Psoas muscle (tissue), 8 donors: ENCODE results near the gene NPIPA5. TPM values are rescaled to one million over a fixed set of nuclear protein-coding genes. Genes with fewer than 3 reads are reported as not detected.
"Not testable (repeated sequence)": the region's sequence is repeated elsewhere in the genome, so short reads cannot be mapped to it uniquely, and the experiment has no call there.

Source experiments
- ATAC-seq, 4 donors: fragments of 200-7000 bp; cut with Tn5 transposase; one replicate each; pipeline ENCODE4 v1.9.1; 2020; ENCODE audit warnings: moderate library complexity in 3 of 4, mild to moderate bottlenecking in 2 of 4
- DNase-seq, 2 donors: peaks; one replicate each; pipeline ENCODE4 v3.0.0-alpha.2; 2020
- H3K27ac ChIP-seq: fragments of 200-600 bp; one replicate; pipeline ENCODE4 v1.8.0; 2022
- H3K27me3 ChIP-seq, 3 donors: fragments of 200-600 bp in 1 of 3; one replicate each; pipeline versions ENCODE4 v1.6.1 to v1.8.0; 2013 to 2022; ENCODE audit warnings: low read length in 2 of 3, mild to moderate bottlenecking in 2 of 3, moderate library complexity in 1 of 3; ENCODE audit not compliant: insufficient read depth in 3 of 3
- H3K36me3 ChIP-seq, 2 donors: fragments of 200-600 bp in 1 of 2; one replicate each; pipeline versions ENCODE4 v1.6.1 to v1.8.0; 2013 to 2022; ENCODE audit warnings: low read depth in 1 of 2, mild to moderate bottlenecking in 1 of 2, moderate library complexity in 1 of 2; ENCODE audit not compliant: insufficient read depth in 1 of 2
- H3K4me1 ChIP-seq: fragments of 200-600 bp; one replicate; pipeline ENCODE4 v1.8.0; 2022
- H3K4me3 ChIP-seq: fragments of 200-600 bp; one replicate; pipeline ENCODE4 v1.8.0; 2022; ENCODE audit warnings: mild to moderate bottlenecking
- H3K9me3 ChIP-seq: fragments of 200-600 bp; one replicate; pipeline ENCODE4 v1.8.0; 2022
- WGBS, 3 donors: extraction: QIAGEN DNeasy Blood & Tissue Kit; methylation state at CpG; one replicate each; pipeline versions ENCODE4 v1.1.6 to v1.1.7; 2013; 5-methylcytosine and 5-hydroxymethylcytosine counted together
- intact Hi-C, 2 donors: fragments of 100-400 bp; cut with DNase I; formaldehyde crosslinking; loops; one replicate each; pipeline versions ENCODE4 v1.11.0 to v1.14.2; 2022
- polyA plus RNA-seq, 3 donors: library from polyadenylated mRNA; stranded (reverse); fragments of 200-250 nt; gene quantifications; one replicate each; pipeline ENCODE4 v1.2.3, GENCODE V29; 2013
- total RNA-seq, 4 donors: library from RNA; stranded (reverse); fragmentation: NEBNext Ultra II Directional in 2 of 4; extraction: Animal tissue kit (Norgen Biotek cat#: 25700) in 2 of 4; gene quantifications; one replicate each; pipeline versions ENCODE4 v1.2.1 to v1.2.4, GENCODE V29; 2021 to 2023
- donor health status: healthy with polysubstance abuse.
- donor health status: DM: no; HTN: no; CAD: no; lungs with moderate emphysema.
- donor health status: Bipolar disorder and iron deficiency.
- donor health status: healthy.
- donor health status: DM: yes; HTN: yes; CAD: no.
- donor health status: DM: no; HTN: no; CAD: no.
- donor health status: DM: no; HTN: no; CAD: no.
- donor health status: DM: yes; HTN: yes; CAD: no.

NPIPA5 gene
- total and polyA plus RNA-seq, 7 donors, result 1.5 to 22.1 (median 11.4) TPM

DNA sequence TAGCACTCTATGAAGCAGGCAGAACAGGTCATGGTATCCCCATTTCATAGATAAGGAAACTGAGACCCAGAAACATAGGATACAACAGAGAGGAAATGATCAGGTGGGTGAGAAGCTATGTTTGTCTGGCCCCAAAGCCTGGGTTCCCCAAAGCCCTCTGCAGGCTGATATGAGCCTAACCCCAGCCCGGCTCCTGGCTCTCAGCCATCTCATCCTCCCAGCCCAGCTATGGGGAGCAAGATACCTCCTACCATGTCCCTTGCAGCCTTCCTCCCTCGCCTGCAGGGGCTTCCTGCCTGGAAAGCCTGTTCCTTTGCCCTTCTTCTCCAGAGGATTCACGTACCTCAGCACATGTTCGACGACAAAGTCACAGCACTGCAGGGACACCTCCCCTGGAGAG is 26.3 kb downstream of the NPIPA5 start:
- H3K9me3 ChIP-seq, H3K27me3 ChIP-seq, H3K36me3 ChIP-seq, intact Hi-C loops, DNase-seq, H3K4me1 ChIP-seq, H3K27ac ChIP-seq, H3K4me3 ChIP-seq: not testable (repeated sequence)
- no CpG with 5 or more reads among the region's 5 CpGs for WGBS, 3 donors
- ATAC-seq, result peak in 1 of 4 donors; percentile 17

DNA sequence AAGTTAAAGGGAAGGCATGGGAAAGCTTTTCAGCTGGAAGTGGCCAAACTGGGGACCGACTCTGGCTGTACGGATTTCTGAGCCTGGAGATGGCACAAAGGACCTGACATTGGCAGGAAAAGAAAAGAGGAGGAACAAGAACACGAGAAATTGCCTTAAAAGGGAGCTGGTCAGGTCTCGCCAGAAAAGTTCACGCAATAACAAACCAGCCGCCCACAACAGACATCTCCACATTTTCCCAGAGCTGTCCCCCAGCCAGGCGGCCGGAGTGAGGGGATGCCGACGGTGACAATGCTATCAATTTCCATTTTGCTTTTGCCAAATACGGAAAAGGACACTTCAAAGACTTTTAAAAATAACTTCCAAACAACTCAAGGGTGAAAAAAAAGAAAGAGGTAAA is 26.8 kb downstream of the NPIPA5 start:
- ATAC-seq, H3K36me3 ChIP-seq, intact Hi-C loops, H3K9me3 ChIP-seq, H3K27me3 ChIP-seq, H3K4me1 ChIP-seq, H3K27ac ChIP-seq, H3K4me3 ChIP-seq: not testable (repeated sequence)
- peak in 1 of 2 donors; percentile 10 for DNase-seq
- no CpG with 5 or more reads among the region's 11 CpGs for WGBS, 3 donors

DNA sequence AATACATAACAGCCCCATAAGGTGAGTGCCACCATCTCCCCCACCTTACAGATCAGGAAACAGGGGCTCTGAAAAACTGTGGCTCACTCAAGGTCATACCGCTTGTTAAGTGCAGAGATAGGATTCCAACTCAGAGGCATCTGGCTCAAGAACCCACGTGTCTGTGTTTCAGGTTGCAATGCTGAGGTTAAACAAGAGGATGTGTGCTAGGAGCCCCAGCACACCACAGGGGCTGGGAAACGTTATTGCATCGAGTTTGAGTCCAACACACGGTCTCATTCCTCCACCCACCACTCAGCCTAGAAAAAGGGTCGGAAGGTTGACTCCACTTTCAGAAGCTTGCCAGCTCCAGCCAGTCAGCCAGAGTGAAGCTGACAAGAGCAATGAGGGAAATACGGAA is 29.4 kb downstream of the NPIPA5 start:
- WGBS, 3 donors, result no CpG with 5 or more reads among the region's 7 CpGs
- intact Hi-C loops, H3K27ac ChIP-seq, H3K36me3 ChIP-seq, H3K4me3 ChIP-seq, H3K9me3 ChIP-seq, DNase-seq, H3K27me3 ChIP-seq, H3K4me1 ChIP-seq: not testable (repeated sequence)
- peak in 1 of 4 donors; percentile 24 for ATAC-seq

DNA sequence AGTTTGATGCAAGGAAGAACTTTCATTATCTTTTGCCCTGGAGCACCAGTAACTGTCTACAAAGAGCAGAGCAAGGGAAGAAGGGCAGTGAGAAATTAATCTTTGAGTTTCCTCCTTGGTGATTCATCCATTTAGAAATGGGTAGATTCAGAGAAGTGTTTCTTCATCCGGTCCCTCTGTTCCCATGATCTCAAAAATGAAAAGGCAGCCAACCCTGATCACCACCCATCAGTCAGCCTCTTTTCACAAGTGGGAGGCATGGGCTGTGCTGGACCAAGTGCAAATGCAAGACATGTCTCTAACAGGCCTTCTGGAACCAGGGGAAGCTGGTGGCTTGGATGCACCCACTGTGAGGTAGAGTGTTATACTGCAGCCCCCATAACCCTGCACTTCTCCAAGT is 35.8 kb downstream of the NPIPA5 start:
- WGBS, 3 donors, result no CpG with 5 or more reads among the region's 1 CpG
- ATAC-seq, intact Hi-C loops: not testable (repeated sequence)

GRCh38 chr16:15338986-15339385 is 39.1 kb downstream of the NPIPA5 start:
- intact Hi-C loops, H3K4me1 ChIP-seq, H3K9me3 ChIP-seq, H3K27me3 ChIP-seq, H3K36me3 ChIP-seq, H3K27ac ChIP-seq, H3K4me3 ChIP-seq, DNase-seq: not testable (repeated sequence)
- no CpG with 5 or more reads among the region's 5 CpGs for WGBS, 3 donors
- peak; percentile 69 to 83 (median 83) for ATAC-seq

More for the DNA sequence above, 35.8 kb downstream of the NPIPA5 start:
- not testable (repeated sequence) for H3K27ac ChIP-seq, H3K27me3 ChIP-seq, H3K36me3 ChIP-seq, H3K4me1 ChIP-seq, H3K4me3 ChIP-seq, H3K9me3 ChIP-seq, DNase-seq

- H3K36me3 ChIP-seq, DNase-seq, H3K27me3 ChIP-seq, H3K9me3 ChIP-seq, ATAC-seq, H3K27ac ChIP-seq, H3K4me1 ChIP-seq, intact Hi-C loops, H3K4me3 ChIP-seq: not testable (repeated sequence)
- WGBS, 3 donors, result 20 to 61% (median 29%) methylated on average over 1 to 2 of the region's 7 CpGs
These were observed 40.0 kb downstream of the NPIPA5 start for GRCh38 chr16:15337974-15338605.

DNA sequence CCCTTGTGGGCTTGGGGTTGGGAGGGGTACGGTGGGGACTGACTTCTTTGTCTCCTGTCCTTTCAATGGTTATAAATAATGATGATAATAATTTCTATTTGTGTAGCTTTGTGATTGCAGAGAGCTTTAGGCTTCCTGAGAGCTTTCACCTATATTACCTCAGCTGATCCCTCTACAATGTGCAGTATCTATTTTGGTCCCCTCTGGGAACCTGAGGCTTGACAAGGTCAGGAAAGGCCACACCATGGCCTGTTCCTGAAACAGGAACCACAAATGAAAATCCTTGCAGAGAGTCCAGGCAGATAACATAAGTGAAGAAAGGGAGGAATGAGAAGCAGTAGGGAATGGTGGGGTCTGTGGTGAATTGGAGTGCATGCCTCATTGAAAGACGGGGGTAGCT is 42.5 kb downstream of the NPIPA5 start:
- H3K27ac ChIP-seq, H3K36me3 ChIP-seq, H3K27me3 ChIP-seq, H3K4me1 ChIP-seq, H3K9me3 ChIP-seq, intact Hi-C loops, DNase-seq, H3K4me3 ChIP-seq: not testable (repeated sequence)
- peak; percentile 55 to 72 (median 66) for ATAC-seq
- WGBS, 3 donors, result no CpG with 5 or more reads among the region's 2 CpGs

DNA sequence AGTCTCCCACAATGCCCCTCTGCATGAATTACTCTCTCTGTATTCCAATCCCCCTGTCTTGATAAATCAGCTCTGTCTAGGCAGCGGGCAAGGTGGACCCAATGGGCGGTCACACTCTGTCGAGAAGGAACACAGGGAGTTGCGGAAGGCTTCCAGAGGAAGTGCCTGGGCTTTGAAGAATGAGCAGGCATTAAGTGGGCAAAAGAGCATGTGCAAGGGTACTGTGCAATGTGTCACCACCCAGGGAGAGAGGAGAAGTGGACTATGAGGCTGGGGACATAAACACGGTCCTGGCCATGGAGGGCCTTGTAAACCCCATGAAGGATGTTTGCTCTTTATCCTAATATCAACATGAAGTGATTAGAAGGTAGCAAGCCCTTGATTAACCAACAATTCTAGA is 44.1 kb downstream of the NPIPA5 start:
- H3K9me3 ChIP-seq, H3K36me3 ChIP-seq, ATAC-seq, H3K4me1 ChIP-seq, intact Hi-C loops, DNase-seq, H3K27me3 ChIP-seq, H3K4me3 ChIP-seq, H3K27ac ChIP-seq: not testable (repeated sequence)
- WGBS, 3 donors, result 88 to 92% methylated on average over 2 of the region's 5 CpGs; no CpG with 5 or more reads in 1 of the 3 donors

DNA sequence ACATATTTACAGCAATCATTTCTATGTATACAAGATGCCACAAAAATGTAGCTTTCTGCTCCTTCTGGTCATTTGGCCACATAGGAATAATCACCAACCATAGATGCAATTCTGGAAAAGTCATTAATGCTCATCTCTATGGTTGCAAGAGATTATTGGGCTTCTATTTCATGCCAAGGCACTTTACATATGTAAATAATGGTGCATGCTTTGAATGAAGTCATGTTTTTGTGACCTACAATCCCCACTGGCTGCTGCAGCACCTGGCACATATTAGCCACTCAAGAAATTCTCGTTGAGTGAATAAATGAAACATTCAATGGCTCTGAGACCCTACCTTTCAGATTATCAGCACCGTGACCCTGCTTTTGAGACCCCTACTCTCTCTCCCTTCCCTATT is 47.1 kb downstream of the NPIPA5 start:
- ATAC-seq, H3K27ac ChIP-seq, H3K4me3 ChIP-seq, H3K9me3 ChIP-seq, intact Hi-C loops, DNase-seq, H3K36me3 ChIP-seq, H3K27me3 ChIP-seq, H3K4me1 ChIP-seq: not testable (repeated sequence)
- WGBS, 3 donors, result no CpG with 5 or more reads among the region's 2 CpGs

GRCh38 chr16:15324954-15325353 is 53.1 kb downstream of the NPIPA5 start:
- H3K4me1 ChIP-seq, H3K4me3 ChIP-seq, H3K36me3 ChIP-seq, H3K9me3 ChIP-seq, H3K27ac ChIP-seq, intact Hi-C loops, DNase-seq, ATAC-seq, H3K27me3 ChIP-seq: not testable (repeated sequence)
- 69 to 86% (median 80%) methylated on average over 2 of the region's 4 CpGs for WGBS, 3 donors

DNA sequence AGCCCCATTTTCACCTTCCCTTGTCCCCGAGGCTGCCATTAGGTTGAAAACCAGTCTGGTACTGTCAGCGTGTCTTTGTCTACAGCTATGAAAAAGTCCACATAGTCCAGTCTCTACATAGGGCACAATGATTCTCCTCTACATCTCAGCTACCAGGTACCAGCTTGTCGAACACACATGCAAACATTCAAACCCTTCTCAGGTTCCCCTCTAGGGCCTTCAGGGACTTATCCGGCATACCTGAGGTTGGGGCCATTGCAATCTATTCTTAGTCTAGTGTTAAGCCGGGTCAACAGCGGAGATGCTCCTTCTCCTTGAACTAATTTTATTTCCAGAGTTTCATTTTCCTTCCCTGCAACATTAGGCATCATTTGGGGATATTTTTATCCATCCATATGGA is 54.7 kb downstream of the NPIPA5 start:
- 28 to 33% methylated on average over 1 to 2 of the region's 6 CpGs; no CpG with 5 or more reads in 1 of the 3 donors for WGBS, 3 donors
- H3K9me3 ChIP-seq, intact Hi-C loops, H3K27me3 ChIP-seq, H3K27ac ChIP-seq, H3K36me3 ChIP-seq, DNase-seq, H3K4me3 ChIP-seq, H3K4me1 ChIP-seq: not testable (repeated sequence)
- ATAC-seq, result peak in 2 of 4 donors; percentile 48 to 69

DNA sequence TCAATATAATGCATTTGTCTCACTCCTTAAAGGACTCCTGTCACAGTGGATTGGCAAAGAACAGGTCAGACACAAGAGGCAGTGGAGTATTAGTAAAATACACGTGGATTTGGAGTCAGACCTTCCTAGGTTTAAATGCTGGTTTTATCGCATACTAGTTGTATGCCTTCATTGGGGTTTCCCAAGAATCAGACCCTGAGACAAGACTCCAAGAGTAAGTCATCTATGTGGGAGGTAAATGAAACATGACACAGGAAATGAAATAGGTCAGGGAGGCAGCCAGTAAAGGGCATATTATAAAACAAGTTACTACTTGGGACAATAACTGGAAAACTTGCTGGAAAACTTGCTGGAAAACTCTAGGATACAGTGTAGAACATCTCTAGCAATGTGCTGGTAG is 56.9 kb downstream of the NPIPA5 start:
- H3K9me3 ChIP-seq, H3K4me1 ChIP-seq, H3K27me3 ChIP-seq, intact Hi-C loops, H3K4me3 ChIP-seq, DNase-seq, H3K36me3 ChIP-seq, ATAC-seq, H3K27ac ChIP-seq: not testable (repeated sequence)
- 74 to 75% (median 74%) methylated on average over 2 of the region's 2 CpGs for WGBS, 3 donors
